Measurements from ENCODE around the gene SCAF11.
"Not testable (repeated sequence)": the region's sequence is repeated elsewhere in the genome, so short reads cannot be mapped to it uniquely, and the experiment has no call there.

DNA sequence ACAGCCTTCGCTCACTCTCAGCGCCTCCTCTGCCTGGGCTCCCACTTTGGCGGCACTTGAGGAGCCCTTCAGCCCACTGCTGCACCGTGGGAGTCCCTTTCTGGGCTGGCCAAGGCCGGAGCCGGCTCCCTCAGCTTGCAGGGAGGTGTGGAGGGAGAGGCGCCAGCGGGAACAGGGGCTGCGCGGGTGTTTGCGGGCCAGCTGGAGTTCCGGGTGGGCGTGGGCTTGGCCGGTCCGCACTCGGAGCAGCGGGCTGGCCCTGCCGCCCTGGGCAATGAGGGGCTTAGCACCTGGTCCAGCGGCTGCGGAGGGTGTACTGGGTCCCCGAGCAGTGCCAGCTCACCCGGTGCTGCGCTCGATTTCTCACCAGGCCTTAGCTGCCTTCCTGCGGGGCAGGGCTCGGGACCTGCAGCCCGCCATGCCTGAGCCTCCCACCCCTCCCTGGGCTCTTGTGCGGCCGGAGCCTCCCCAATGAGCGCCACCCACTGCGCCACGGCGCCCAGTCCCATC, 27.5 kb upstream of the SCAF11 start:
- TF ChIP-seq EZH2phosphoT487 (IDR thresholded peaks at IDR 0.05; ENCODE audit: borderline replicate concordance, low read depth, low read length); CTCF (conservative IDR thresholded peaks at IDR 0.05; ENCODE audit: low read length): not testable (repeated sequence)
